GM18868 (cell line): ENCODE measurements around the gene ASB18.

Experiments
- ATAC-seq: cut with Tn5 transposase; IDR thresholded peaks from one replicate; pipeline ENCODE4 v1.9.1; 2021; ENCODE audit warnings: mild to moderate bottlenecking, moderate library complexity; ENCODE audit not compliant: unreplicated experiment

ASB18 gene

DNA sequence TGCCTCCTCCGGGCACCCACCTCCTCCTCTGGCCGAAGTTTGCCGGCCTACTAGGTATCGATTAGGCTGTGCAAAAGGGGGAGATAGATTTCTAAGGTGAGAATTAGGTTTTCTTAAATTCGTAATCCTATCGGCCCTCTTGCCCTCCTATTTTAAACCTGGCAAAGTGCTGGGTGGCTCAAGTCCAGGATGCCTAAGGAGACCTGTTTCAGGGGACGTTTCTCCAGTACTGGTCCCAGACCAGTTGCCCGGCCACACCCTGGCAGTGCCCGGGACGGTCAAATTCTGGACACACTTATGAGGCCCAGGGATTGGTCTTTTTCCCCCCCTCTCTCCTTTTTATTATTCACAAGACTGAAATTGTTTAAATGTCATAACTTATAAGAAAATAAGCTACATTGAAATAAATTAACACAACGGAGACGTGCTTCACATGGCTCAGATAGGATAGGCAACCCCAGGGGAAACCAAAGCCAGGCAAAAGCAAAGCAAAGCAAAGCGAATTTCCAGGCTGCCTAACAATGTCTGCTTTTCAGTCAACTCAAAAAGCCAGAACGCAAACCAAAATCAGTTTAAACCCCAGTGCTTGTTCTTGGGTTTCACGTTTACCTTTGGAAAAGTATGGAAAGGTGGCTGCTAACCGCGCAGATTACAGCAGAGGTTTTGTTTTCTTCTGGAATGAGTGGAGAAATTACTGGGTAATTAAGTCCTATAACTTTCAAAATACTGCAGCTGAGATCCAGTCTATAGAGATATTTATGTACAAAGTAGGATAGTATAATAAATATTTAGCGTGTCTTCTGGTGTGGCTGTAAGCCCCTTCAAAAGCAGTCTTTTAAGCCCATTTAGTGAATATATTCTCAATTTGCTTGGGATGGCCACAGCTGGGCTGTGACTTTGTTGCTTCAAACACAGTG, 99.0 kb downstream of the ASB18 start:
- ATAC-seq: no peak

DNA sequence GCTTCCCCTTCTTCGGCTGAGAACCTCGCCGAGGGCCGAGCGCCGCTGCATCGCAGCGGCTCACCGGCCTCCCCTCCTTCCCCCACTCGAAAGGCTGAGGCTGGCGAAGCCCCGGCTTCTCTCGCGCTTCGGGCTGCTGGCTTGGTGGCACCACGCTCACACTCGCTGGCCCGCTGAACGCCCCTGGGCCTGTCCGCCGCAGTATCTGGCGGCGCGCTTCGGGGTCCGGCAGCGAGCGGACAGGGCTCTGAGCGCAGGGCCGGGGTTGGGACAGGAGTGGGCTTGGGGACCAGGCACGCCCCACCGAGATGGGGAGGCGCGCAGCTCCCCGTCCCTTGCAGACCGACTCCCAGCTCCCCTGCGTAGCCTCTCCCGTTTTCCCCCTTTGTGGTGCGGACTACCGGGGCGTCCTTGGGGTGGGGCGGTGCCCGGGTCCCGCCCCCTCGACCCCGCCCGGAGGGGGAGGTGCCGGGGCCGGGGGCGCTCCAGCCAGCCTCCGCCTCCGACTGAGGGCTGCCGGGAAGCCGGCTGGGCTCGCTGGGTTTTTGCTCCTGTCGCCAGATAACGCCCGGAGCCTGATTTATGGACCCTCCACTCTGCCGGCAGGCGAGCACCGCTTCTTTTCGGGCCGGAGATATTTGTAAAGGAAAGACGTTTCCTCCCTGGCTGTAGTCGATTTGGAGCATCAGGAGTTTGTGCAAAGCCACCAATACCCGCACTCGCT, 99.8 kb downstream of the ASB18 start:
- ATAC-seq: no peak

DNA sequence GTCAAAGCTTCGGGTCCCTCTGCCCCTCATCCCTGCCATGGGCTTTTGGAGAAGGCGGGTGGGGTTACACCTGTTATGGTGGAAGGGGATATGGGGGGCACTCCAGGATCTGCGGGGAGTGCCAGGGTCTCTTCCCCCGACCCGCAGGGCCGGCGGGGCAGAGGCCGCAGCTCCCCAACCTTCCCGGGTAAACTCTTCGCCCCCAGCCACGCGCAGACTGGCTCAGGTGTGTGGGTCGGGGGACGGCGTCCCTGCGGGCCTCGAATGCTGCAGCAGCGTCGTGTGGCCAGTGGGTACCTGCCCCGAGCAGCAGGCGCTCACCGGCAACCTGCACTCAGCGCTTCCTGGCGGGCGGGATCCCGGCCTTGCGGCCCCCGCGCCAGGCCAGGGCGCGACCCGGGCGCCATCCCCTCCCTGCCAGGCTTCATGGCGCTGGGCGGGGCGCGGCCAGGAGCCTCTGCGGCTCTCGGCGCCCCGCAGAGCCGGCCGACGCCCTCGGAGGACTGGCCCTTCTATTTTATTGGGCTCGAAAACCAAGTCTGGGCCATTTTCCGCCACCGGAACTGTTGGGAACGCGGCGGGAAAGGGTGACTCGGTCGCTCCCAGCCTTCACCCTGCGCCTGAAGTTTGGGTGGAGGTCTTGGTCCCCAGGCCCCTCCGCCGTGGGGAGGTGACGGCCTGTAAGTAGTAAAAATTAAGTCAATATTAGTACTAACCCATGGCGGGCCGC, 100.6 kb downstream of the ASB18 start:
- ATAC-seq: no peak

DNA sequence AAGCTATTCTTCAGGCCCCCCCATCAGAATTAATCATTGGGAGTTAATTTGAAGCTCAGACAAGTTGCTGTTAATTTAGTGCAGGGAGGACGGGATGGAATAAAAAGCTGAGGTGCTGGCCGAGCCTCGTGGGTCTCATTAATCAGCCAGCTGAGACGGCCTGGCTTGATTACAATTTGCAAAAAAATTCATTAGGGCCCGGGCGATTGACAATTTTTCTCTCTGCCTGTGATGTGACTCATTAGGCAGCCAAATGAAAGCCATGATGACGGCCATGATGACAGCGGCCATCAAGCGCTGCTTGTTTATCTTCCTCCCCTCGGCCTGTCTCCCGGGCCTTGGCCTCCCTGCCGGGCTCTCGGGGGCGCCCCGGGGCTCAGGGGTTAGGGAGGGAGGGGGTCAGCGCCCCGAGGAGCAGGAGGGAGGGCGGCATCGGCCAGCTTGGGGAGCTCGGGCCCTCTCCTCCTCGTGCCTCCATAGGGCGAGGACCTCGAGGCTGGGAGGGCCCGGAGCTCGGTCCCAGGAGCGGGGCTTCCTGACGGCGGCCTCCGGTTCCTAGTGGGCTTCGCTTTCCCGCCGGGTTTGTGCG, 101.2 kb downstream of the ASB18 start:
- ATAC-seq: no peak

DNA sequence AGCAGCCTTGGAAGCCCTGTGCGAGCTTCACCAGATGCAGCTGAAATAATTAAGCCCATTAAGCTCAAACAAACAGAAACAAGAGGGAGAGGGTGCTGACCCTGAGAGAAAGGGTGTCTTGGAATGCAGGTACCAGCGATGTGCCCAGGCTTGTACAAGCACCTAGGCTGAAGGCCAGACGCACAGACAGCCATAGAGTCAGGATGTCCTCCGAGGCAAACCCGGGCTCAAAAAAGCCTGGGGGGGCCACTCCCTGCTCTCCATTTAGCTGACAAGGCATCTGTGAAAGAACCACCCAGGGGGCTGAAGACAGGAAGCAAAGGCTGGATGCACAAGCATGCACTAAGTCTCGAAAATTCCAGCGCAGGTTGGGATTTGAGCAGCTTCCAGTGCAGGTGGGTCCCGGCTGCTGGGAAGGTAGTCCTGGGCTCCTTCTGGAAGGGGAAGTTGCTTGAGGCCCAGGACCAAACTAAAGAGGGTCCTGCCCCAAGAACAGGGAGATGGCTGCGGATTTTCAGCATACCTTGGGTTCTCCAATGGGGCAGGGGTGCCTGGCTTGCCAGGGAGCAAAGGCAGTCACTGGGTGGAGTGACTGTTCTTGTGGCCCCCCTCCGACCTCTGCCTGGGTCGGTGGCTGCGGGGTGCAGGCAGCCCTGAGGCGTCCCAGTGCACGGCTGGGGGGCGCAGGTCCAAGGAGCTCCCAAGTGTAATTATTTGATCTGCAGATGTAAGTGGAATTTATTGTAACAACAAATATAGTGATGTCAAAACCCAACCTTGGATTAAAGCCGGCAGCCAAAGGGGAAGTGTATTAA, 102.0 kb downstream of the ASB18 start:
- no peak for ATAC-seq

DNA sequence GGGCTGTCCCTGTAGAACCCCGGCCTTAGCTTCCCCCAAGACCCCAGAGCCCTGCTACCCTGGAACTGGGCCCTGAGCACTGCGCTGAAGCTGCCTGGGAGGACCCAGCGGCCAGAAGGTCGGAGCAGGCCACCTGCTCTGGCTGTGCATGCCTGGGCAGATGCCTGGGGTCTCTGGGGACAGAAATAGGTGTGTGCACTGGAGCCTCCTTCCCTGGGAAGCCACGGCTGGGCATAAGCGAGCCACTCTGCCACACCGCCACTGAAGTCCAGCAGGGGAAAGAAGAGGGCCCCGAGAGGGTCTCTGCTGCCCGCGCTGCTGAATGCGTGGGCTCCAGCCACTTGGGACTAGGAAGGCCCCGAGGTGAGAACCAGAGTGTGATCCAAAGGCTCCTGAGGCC, 102.7 kb downstream of the ASB18 start:
- ATAC-seq: no peak

DNA sequence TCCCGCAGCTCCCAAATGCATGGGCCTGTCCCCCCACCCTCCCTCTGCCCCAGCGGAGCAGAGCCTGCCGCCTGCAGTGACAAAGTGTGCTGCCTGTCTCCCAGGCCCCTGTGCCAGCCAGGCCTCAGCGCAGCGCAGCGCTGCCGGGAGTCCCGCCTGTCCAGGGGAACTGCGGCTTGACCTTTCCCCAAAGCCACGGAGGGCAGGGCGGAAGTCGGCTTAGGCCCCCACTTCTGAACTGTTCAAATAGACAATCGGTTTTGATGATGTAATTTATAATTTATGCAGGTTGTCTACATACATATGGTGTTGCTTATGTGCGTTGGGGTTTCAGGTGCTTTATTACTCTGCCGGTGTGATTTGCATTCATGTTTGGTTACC, 103.1 kb downstream of the ASB18 start:
- ATAC-seq: no peak

DNA sequence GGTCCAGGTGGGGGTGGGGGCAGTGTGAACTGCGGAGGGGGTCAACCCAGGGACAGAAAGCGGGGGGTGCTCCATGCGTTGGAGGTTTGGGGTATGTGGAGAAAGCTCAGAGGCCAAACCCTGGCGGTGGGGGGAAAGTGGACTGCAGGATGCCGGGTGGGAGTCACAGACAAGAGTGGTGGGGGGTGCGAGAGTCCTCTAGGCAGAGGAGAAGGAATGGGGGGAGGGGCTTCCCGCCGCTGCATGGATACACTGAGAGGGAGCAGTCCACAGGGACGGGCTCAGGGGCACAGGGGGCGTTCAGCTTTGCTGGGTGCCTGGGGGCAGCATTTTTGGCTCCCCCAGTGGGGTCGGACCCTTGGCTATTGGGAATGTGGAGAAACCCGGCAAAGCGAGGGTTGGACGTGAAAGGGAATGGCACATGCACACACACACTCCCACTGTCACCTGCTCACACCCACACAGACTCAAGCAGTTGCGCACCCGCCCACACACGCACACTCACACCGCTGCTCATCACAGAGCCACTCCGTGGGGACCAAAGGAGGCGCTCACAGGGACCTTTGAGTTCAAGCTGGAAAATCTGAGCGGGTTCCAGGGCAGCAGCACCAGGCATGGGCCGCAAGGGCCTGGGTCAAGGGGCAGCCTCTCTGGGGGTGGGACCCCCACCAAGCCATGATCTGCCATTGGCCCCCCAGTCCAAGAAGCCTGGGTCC, 103.7 kb downstream of the ASB18 start:
- no peak for ATAC-seq

DNA sequence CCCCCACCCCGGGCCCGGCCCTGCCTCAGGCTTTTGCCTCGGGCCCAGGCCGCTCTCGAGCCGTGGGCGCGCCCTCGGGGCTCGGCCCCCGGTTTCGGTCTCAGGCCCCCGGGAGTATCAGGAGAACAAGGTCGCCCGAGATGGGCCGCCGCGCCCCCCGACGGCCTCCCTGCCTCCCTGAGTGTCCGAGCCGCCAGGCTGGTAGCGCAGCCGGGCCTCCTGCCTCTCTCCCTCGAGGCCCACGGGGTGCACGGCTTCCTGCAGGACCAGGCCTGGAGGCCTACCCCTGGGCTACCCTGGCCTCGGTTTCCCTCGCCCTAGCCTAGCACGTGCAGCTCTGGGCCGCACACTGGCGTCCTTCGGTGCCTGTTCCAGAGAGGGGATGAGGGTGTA, 104.4 kb downstream of the ASB18 start:
- ATAC-seq: no peak

DNA sequence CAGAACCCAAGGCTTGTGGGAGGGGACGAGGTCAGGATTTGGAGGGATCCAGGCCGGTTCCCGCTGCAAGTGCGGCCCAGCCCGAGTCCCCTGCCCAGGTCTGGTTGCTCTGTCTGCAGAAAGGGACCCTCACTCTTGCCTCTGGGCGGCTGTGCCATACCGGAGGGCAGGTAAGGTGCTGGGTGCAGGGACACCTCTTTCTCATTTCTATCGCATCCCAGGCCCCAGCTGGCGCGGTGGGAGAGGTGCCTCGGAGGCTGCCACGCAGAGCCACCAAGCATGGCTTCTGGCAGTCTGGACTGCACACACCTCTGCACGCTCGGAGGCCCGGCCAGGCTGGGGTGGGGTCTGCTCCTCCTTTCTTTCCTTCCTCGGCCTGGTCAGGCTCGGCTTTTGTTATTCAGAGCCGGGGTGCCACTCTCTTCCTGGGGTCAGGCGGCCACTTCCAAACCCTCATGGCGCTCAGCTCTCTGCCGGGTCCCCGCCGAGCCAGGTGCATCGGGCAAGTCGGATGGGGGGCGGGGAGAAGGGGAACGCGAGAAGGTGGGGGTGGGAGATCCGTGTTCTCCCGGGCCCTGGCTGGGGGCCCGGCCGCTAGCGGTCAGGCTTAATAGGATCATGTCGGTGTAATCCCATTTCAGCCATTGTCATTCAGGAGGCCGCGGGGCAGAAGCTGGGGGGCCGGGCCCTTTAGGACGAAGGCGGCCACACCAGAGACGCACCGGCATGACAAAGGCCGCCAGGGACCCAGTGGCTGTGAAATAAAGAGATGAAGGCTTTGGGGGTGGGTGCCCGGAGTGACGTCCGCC, 105.0 kb downstream of the ASB18 start:
- no peak for ATAC-seq

DNA sequence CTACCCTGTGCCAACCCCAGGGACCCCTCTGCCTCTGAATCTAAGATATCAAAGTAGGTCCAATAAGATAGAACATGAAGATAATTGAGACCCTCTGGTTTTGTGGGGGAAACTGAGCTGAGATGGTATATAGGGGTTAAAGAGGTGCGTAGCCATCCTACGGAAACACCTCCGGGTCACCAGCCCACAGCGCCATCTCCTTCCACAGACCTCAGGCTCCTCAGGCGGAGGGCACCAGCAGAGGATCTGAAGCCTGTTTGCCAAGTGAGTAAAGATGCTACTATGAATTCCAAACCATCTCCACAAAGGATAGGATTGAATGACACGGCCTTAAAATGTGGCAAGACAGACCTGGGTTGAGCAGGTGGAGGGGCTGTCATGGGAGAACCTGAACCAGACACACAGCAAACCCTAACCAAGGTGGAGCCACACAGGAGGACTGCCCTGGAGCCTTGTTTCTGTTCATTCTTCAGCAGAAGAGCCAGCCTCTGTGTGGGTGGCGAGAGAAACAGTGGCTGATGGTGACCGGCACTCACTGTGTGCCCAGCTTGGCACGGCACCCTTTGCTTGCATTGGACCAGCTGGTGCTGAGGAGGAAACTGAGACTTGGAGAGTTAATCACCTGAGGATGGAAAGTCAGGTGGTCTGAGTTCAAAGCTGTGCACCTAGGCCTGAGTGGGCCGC, 106.2 kb downstream of the ASB18 start:
- no peak for ATAC-seq

DNA sequence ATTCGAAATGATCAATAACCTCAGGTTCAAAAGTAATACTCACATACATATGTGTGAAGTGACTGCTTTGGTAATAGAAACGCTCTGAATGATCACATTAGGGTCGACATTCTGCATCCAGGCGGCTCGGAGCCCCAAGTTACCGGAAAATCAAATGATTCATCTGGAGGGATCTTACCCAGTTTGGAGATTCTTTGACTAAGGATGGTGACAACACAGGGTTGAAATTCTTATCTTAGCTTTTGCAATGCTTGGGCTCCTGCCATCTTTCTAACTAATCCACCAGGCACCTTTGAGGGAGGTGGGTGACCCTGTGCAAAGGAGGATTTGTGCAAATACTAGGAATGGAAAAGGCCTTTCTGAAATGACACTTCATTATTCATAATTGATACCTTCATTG, 106.8 kb downstream of the ASB18 start:
- ATAC-seq: no peak

DNA sequence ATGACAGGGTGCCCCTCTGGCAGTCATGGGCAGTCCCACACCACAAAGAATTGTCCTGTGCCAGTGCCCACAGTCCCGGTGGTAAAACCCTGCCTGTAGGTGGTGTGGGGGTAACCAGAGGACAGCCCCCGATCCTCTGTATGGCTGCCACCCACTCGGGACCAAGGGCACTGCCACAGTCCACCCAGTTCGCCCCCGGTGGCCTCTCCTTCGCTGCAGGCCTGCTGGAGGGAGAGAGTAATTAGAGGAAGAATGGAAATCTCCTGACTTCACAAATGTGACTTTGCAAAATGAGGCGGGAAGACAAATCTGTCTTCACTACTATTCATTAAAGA, 107.4 kb downstream of the ASB18 start:
- ATAC-seq: no peak

DNA sequence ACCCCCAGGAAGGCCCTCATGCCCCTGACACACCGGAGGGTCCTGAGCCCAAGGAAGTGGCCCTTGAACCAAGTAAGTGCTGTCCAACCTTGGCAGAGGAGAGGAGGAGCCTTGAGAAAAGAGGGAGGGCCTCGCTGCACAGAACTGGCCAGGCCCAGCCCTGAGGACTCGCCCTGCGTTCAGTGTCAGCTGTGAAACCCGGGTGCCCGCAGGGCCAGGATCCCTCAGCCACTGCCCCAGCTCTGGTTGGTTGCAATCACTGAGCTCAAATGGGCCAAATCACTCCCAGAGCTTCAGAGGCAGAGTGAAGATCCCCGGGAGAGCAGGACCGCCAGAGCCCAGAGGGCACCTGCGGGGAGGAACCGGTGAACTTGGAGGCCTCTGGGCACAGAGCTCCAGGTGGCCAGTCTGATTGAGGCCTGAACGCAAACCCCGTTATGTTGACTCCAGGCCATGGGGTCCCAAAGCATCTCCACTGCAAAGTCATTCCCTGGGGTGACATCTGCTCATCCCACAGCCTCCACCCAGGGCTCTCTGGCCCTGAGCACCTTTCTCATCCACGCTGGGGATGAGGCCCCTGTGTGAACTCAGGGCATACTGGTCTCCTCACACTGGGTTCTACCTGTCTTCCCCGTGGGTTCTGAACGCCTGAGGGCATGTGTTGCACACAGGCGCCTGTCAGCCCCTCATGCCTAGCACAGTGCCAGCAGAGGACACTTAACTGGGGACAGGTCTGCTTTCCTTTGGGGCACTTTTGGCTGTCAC, 107.9 kb downstream of the ASB18 start:
- no peak for ATAC-seq

DNA sequence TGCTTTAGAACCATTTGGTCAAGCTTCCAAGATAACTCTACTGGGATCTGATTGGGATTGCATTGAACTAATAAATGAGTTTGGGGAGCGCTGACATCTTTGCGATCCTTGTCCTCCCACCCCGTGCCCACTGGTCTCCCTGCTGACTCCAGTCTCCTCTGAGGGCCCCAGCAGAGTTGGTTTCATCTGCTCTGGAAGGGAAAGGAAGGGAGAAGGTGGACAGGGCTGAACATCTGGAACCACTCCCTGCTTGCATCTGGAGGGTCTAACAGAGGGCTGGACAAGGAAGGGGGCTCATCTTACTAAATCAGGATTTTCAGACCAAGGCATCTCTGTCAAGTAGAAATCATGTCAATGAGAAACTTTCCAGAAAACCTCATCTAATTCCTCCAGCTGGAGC, 108.8 kb downstream of the ASB18 start:
- no peak for ATAC-seq

DNA sequence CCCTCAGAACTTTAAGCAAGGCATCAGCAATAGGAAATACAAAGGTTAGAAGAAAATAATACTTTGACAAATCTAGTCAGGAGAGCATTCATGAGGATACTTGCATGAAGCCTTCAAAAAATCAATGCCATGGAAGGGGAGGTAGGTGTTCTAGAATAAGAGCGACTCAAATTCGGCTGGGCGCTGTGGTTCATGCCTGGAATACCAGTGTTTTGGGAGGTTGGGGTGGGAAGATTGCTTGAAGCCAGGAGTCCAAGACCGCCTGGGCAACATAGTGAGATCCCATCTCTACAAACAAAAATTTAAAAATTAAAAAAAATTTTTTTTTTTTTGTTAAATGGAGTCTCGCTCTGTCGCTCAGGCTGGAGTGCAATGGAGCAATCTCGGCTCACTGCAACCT, 117.8 kb downstream of the ASB18 start:
- no peak for ATAC-seq

DNA sequence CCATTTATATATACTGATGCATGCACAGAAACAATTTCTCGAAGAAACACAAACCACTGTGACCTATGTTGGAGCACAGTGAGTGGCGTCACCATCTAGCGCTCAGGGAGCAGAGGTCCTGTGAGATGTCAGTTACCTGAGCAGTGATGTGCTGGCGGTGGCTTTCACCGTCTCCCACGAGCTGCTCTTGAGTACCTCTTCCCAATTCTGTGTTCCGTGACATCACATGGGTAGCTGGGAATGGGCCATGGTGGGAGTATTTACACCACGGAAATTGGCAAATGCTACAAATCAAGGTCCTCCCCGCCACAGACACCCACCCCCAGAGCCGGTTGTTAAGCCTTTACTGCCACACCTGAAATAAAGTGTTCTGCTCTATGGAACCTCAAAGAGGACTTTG, 120.4 kb downstream of the ASB18 start:
- no peak for ATAC-seq
